Smooth muscle cell (in vitro differentiated cells): Measurements from ENCODE around the gene MXD3. TPM values are rescaled to one million over a fixed set of nuclear protein-coding genes. Genes with fewer than 3 reads are reported as not detected.

Experiments used
- DNase-seq: peaks from one replicate; lab custom pipeline; 2025; ENCODE audit not compliant: unreplicated experiment; lab: John Stamatoyannopoulos, UW
- H2AFZ ChIP-seq: fragments of 200-600 bp; sonication (generic); 2 replicates; pipeline ENCODE4 v1.6.0; 2016; ENCODE audit warnings: antibody characterized with exemption, low read depth, mild to moderate bottlenecking
- H3F3A ChIP-seq: fragments of 200-600 bp; sonication (generic); 2 replicates; pipeline ENCODE4 v1.6.0; 2017; ENCODE audit warnings: antibody characterized with exemption, low read depth
- H3K27ac ChIP-seq: fragments of 200-600 bp; sonication (generic); 2 replicates; pipeline ENCODE4 v1.5.1; 2016; ENCODE audit warnings: low read depth, mild to moderate bottlenecking
- H3K27me3 ChIP-seq: fragments of 200-600 bp; sonication (generic); 2 replicates; pipeline ENCODE4 v1.6.1; 2016; ENCODE audit warnings: low read depth, mild to moderate bottlenecking
- H3K36me3 ChIP-seq: fragments of 200-600 bp; sonication (generic); 2 replicates; pipeline ENCODE4 v1.5.1; 2016; ENCODE audit warnings: low read depth
- H3K4me1 ChIP-seq: fragments of 200-600 bp; sonication (generic); 2 replicates; pipeline ENCODE4 v1.5.1; 2016; ENCODE audit warnings: low read depth
- H3K4me2 ChIP-seq: fragments of 200-600 bp; sonication (generic); 2 replicates; pipeline ENCODE4 v1.6.0; 2016; ENCODE audit warnings: mild to moderate bottlenecking
- H3K4me3 ChIP-seq: fragments of 200-600 bp; sonication (generic); 2 replicates; pipeline ENCODE4 v1.5.1; 2016; ENCODE audit warnings: mild to moderate bottlenecking
- H3K79me2 ChIP-seq: fragments of 200-600 bp; sonication (generic); 2 replicates; pipeline ENCODE4 v1.6.0; 2016; ENCODE audit warnings: low read depth, mild to moderate bottlenecking
- H3K9ac ChIP-seq: fragments of 200-600 bp; sonication (generic); 2 replicates; pipeline ENCODE4 v1.6.0; 2016; ENCODE audit warnings: low read depth
- H3K9me3 ChIP-seq: fragments of 200-600 bp; sonication (generic); replicated peaks from 2 replicates; pipeline ENCODE4 v1.5.1; 2016; ENCODE audit warnings: low read depth
- H4K20me1 ChIP-seq: fragments of 200-600 bp; sonication (generic); 2 replicates; pipeline ENCODE4 v1.6.0; 2016; ENCODE audit warnings: low read depth
- WGBS: methylation state at CpG from one replicate; pipeline ENCODE4 v1.1.7; 2016; ENCODE audit warnings: low lambda C conversion rate; 5-methylcytosine and 5-hydroxymethylcytosine counted together
- polyA plus RNA-seq: library from polyadenylated mRNA; unstranded; fragments of >200 nt; fragmentation: Nextera tagmentation; extraction: Ambion mirVana; gene quantifications from 2 replicates; pipeline ENCODE4 v1.2.1, GENCODE V29; 2016
- total RNA-seq: library from RNA; depleted of rRNA; stranded (reverse); fragments of >200 nt; gene quantifications from 2 replicates; pipeline ENCODE4 v1.2.3, GENCODE V29; 2014
- TF ChIP-seq, protein P1 (sequence below): fragments of 200-600 bp; sonication (generic); IDR thresholded peaks from 2 replicates; pipeline ENCODE4 v1.5.1; 2017; ENCODE audit warnings: borderline replicate concordance, mild to moderate bottlenecking, antibody characterized with exemption; ENCODE audit not compliant: insufficient read depth, poor library complexity, severe bottlenecking

Gene MXD3
- total and polyA plus RNA-seq, 2 experiments from 2014 or later: 8.6 to 15.6 TPM

GRCh38 chr5:177349762-177350161, 38.1 kb upstream of the MXD3 start:
- Histone ChIP-seq H3K36me3 (no peaks in the 10 kb centered on the region), H3K27me3 (no peaks in the 10 kb centered on the region), H3K4me1 (peaks cover 12% of the 10 kb centered on the region), H4K20me1 (peaks cover 42% of the 10 kb centered on the region), H2AFZ (no peak overlapping the region), H3K9me3 (no peaks in the 10 kb centered on the region), H3F3A (no peaks in the 10 kb centered on the region), H3K4me3 (no peak overlapping the region), H3K9ac (no peak overlapping the region), H3K4me2 (peak overlapping the region; percentile 92), H3K79me2 (peaks cover 63% of the 10 kb centered on the region), H3K27ac (no peak overlapping the region)
- no peak for DNase-seq
- 94% methylated on average over 5 of the region's 5 CpGs for WGBS
- TF ChIP-seq, protein P1, sequence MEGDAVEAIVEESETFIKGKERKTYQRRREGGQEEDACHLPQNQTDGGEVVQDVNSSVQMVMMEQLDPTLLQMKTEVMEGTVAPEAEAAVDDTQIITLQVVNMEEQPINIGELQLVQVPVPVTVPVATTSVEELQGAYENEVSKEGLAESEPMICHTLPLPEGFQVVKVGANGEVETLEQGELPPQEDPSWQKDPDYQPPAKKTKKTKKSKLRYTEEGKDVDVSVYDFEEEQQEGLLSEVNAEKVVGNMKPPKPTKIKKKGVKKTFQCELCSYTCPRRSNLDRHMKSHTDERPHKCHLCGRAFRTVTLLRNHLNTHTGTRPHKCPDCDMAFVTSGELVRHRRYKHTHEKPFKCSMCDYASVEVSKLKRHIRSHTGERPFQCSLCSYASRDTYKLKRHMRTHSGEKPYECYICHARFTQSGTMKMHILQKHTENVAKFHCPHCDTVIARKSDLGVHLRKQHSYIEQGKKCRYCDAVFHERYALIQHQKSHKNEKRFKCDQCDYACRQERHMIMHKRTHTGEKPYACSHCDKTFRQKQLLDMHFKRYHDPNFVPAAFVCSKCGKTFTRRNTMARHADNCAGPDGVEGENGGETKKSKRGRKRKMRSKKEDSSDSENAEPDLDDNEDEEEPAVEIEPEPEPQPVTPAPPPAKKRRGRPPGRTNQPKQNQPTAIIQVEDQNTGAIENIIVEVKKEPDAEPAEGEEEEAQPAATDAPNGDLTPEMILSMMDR: no peak

- Histone ChIP-seq H3K27ac (no peak overlapping the region), H3K9ac (no peak overlapping the region), H3K36me3 (no peaks in the 10 kb centered on the region), H3K79me2 (peaks cover 68% of the 10 kb centered on the region), H3F3A (no peaks in the 10 kb centered on the region), H3K4me3 (no peak overlapping the region), H3K9me3 (no peaks in the 10 kb centered on the region), H3K4me1 (peaks cover 12% of the 10 kb centered on the region), H2AFZ (no peak overlapping the region), H4K20me1 (peaks cover 42% of the 10 kb centered on the region), H3K4me2 (no peak overlapping the region), H3K27me3 (no peaks in the 10 kb centered on the region)
- 92% methylated on average over 3 of the region's 3 CpGs for WGBS
- TF ChIP-seq, protein P1: no peak
- no peak for DNase-seq
These were observed 37.6 kb upstream of the MXD3 start for GRCh38 chr5:177349362-177349647.

- no peaks in the 10 kb centered on the region for H3K27me3 ChIP-seq
- no peak for DNase-seq
- no peak overlapping the region for H3K9ac ChIP-seq
- H2AFZ ChIP-seq: no peak overlapping the region
- peaks cover 83% of the 10 kb centered on the region for H3K79me2 ChIP-seq
- H4K20me1 ChIP-seq: peaks cover 55% of the 10 kb centered on the region
- no peaks in the 10 kb centered on the region for H3K9me3 ChIP-seq
- TF ChIP-seq, protein P1: no peak
- no peaks in the 10 kb centered on the region for H3F3A ChIP-seq
- WGBS: 98% methylated on average over 4 of the region's 4 CpGs
- H3K4me1 ChIP-seq: peaks cover 12% of the 10 kb centered on the region
- no peaks in the 10 kb centered on the region for H3K36me3 ChIP-seq
- H3K4me3 ChIP-seq: no peak overlapping the region
- no peak overlapping the region for H3K4me2 ChIP-seq
- no peak overlapping the region for H3K27ac ChIP-seq
These were observed 36.0 kb upstream of the MXD3 start for GRCh38 chr5:177347699-177348098.

DNA sequence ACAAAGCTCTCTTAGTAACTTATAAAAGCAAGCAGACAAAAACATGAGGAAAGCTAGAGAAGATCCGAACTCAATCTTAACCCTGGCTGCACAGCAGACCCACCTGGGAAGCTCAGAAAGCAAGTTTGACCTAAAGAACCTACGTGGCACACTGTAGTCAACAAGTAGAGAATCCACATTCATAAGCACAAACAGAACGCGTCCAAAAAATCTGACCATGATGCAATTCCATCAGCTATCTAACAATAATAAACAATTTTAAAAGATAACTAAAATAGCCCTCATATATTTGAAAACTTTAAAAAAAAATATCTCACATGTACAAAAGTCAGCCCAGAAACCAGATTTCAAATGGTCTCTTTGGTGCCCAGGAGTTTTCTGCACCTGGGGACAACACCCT, 35.1 kb upstream of the MXD3 start:
- H4K20me1 ChIP-seq: peaks cover 63% of the 10 kb centered on the region
- H3K27me3 ChIP-seq: no peaks in the 10 kb centered on the region
- H2AFZ ChIP-seq: no peak overlapping the region
- H3K79me2 ChIP-seq: peaks cover 92% of the 10 kb centered on the region
- WGBS: 79% methylated on average over 4 of the region's 4 CpGs
- TF ChIP-seq, protein P1: no peak
- no peak overlapping the region for H3K9ac ChIP-seq
- no peak overlapping the region for H3K27ac ChIP-seq
- H3K4me2 ChIP-seq: no peak overlapping the region
- no peaks in the 10 kb centered on the region for H3K9me3 ChIP-seq
- DNase-seq: no peak
- peaks cover 12% of the 10 kb centered on the region for H3K4me1 ChIP-seq
- no peaks in the 10 kb centered on the region for H3K36me3 ChIP-seq
- no peaks in the 10 kb centered on the region for H3F3A ChIP-seq
- no peak overlapping the region for H3K4me3 ChIP-seq
